Hepatic stellate cell (primary cell): ENCODE data around the gene CDK15.

Source experiments
- DNase-seq: peaks from one replicate; pipeline ENCODE4 v3.0.0; 2011; ENCODE audit warnings: low spot score

The CDK15 gene

GRCh38 chr2:201939453-201939941 is 133.2 kb downstream of the CDK15 start:
- no peak for DNase-seq

- DNase-seq, result no peak
Measured at GRCh38 chr2:201942531-201942930, 136.2 kb downstream of the CDK15 start.
